HEK293 (cell line): Measurements from ENCODE around the gene ERFE.
A peak's percentile ranks its signal among the peaks of the same experiment; 100 is the strongest.

Experiments
- CTCF ChIA-PET: fragments of 350-600 bp; formaldehyde crosslinking; extraction: SDS; loops from one replicate; lab custom pipeline; 2021; ENCODE audit warnings: antibody characterized with exemption; lab: Yijun Ruan, JAX
- POLR2A ChIA-PET: fragments of 300-600 bp; formaldehyde crosslinking; extraction: SDS; loops from one replicate; lab custom pipeline; 2020; ENCODE audit warnings: antibody characterized with exemption, inconsistent platforms; lab: Yijun Ruan, JAX
- H3K27ac ChIP-seq: fragments of 200-500 bp; sonication (Bioruptor generic); 2 replicates; pipeline ENCODE4 v1.5.1; 2014; ENCODE audit warnings: low read depth, low read length, control low read depth, inconsistent platforms; ENCODE audit errors: extremely low read depth
- H3K36me3 ChIP-seq, 2 experiments: fragments of 200-500 bp in 1 of 2; sonication (Bioruptor generic) in 1 of 2; 1 replicate in 1 of 2; 2 replicates in 1 of 2; pipeline ENCODE4 v1.5.1; 2014 to 2017; ENCODE audit warnings: inconsistent platforms in 2 of 2, low read length in 2 of 2; ENCODE audit not compliant: control insufficient read depth in 2 of 2, insufficient read depth in 1 of 2
- H3K4me1 ChIP-seq: fragments of 200-500 bp; sonication (Bioruptor generic); 2 replicates; pipeline ENCODE4 v1.5.1; 2014; ENCODE audit warnings: mild to moderate bottlenecking, low read length, inconsistent platforms; ENCODE audit not compliant: control insufficient read depth, insufficient read depth
- H3K4me3 ChIP-seq: 2 replicates; pipeline ENCODE4 v1.5.1; 2011; ENCODE audit warnings: low read depth, mild to moderate bottlenecking, control low read depth, low read length, moderate library complexity
- H3K9me3 ChIP-seq: fragments of 200-500 bp; sonication (Bioruptor generic); 2 replicates; pipeline ENCODE4 v1.5.1; 2014; ENCODE audit warnings: low read depth, low read length, inconsistent platforms; ENCODE audit not compliant: control insufficient read depth, insufficient read depth
- KLF8 ChIP-seq: fragments of 450-650 bp; formaldehyde crosslinking; IDR thresholded peaks from 2 replicates; pipeline ENCODE4 v1.5.1; 2016; ENCODE audit warnings: missing biosample characterization, missing genetic modification characterization
- RBAK ChIP-seq: fragments of 450-650 bp; formaldehyde crosslinking; IDR thresholded peaks from 2 replicates; pipeline ENCODE4 v1.5.1; 2016; ENCODE audit warnings: missing biosample characterization, missing genetic modification characterization
- SCRT1 ChIP-seq: fragments of 450-650 bp; formaldehyde crosslinking; IDR thresholded peaks from 2 replicates; pipeline ENCODE4 v1.5.1; 2016; ENCODE audit warnings: missing biosample characterization, missing genetic modification characterization, borderline replicate concordance
- SCRT2 ChIP-seq: fragments of 450-650 bp; formaldehyde crosslinking; IDR thresholded peaks from 2 replicates; pipeline ENCODE4 v1.5.1; 2016; ENCODE audit warnings: missing biosample characterization, missing genetic modification characterization
- SP2 ChIP-seq: fragments of 450-650 bp; formaldehyde crosslinking; IDR thresholded peaks from 2 replicates; pipeline ENCODE4 v1.5.1; 2016; ENCODE audit warnings: missing biosample characterization, missing genetic modification characterization
- ZNF121 ChIP-seq: fragments of 450-650 bp; formaldehyde crosslinking; IDR thresholded peaks from 2 replicates; pipeline ENCODE4 v1.5.1; 2016; ENCODE audit warnings: missing biosample characterization, missing genetic modification characterization
- ZNF174 ChIP-seq: fragments of 450-650 bp; formaldehyde crosslinking; IDR thresholded peaks from 2 replicates; pipeline ENCODE4 v1.5.0; 2017; ENCODE audit warnings: missing biosample characterization, mild to moderate bottlenecking, missing genetic modification characterization
- ZNF302 ChIP-seq: fragments of 450-650 bp; formaldehyde crosslinking; IDR thresholded peaks from 2 replicates; pipeline ENCODE4 v1.5.1; 2016; ENCODE audit warnings: missing biosample characterization, missing genetic modification characterization, low read depth
- ZNF350 ChIP-seq: fragments of 450-650 bp; formaldehyde crosslinking; IDR thresholded peaks from 2 replicates; pipeline ENCODE4 v1.5.0; 2017; ENCODE audit warnings: missing biosample characterization, mild to moderate bottlenecking, missing genetic modification characterization
- ZNF354C ChIP-seq: fragments of 450-650 bp; formaldehyde crosslinking; IDR thresholded peaks from 2 replicates; pipeline ENCODE4 v1.5.1; 2016; ENCODE audit warnings: missing biosample characterization, missing genetic modification characterization, low read depth, borderline replicate concordance
- ZNF391 ChIP-seq: fragments of 450-650 bp; formaldehyde crosslinking; IDR thresholded peaks from 2 replicates; pipeline ENCODE4 v1.5.1; 2016; ENCODE audit warnings: low read depth, missing biosample characterization, missing genetic modification characterization, borderline replicate concordance
- ZNF433 ChIP-seq: fragments of 450-650 bp; formaldehyde crosslinking; IDR thresholded peaks from 2 replicates; pipeline ENCODE4 v1.5.1; 2016; ENCODE audit warnings: missing biosample characterization, missing genetic modification characterization, low read depth
- ZNF600 ChIP-seq: fragments of 450-650 bp; formaldehyde crosslinking; IDR thresholded peaks from 2 replicates; pipeline ENCODE4 v1.5.1; 2016; ENCODE audit warnings: missing biosample characterization, missing genetic modification characterization
- ZNF610 ChIP-seq: fragments of 450-650 bp; formaldehyde crosslinking; IDR thresholded peaks from 2 replicates; pipeline ENCODE4 v1.5.1; 2016; ENCODE audit warnings: missing biosample characterization, missing genetic modification characterization, borderline replicate concordance
- ZNF777 ChIP-seq: fragments of 450-650 bp; formaldehyde crosslinking; IDR thresholded peaks from 2 replicates; pipeline ENCODE4 v1.5.1; 2017; ENCODE audit warnings: missing biosample characterization, missing genetic modification characterization, borderline replicate concordance
- ZSCAN30 ChIP-seq: fragments of 450-650 bp; IDR thresholded peaks from 2 replicates; pipeline ENCODE4 v1.5.1; 2018; ENCODE audit warnings: missing biosample characterization, mild to moderate bottlenecking, missing genetic modification characterization, moderate library complexity
- TF ChIP-seq, protein P1 (sequence below): fragments of 450-650 bp; formaldehyde crosslinking; IDR thresholded peaks from 2 replicates; pipeline ENCODE4 v1.5.1; 2017; ENCODE audit warnings: missing biosample characterization, mild to moderate bottlenecking, missing genetic modification characterization, moderate library complexity
- TF ChIP-seq, protein P2 (sequence below): fragments of 450-650 bp; formaldehyde crosslinking; optimal IDR thresholded peaks from 2 replicates; pipeline ENCODE3; 2016; ENCODE audit warnings: missing biosample characterization, mild to moderate bottlenecking, missing genetic modification characterization
- TF ChIP-seq, protein P3 (sequence below): fragments of 450-650 bp; formaldehyde crosslinking; IDR thresholded peaks from 2 replicates; pipeline ENCODE4 v1.5.1; 2016; ENCODE audit warnings: missing biosample characterization, missing genetic modification characterization
- TF ChIP-seq, protein P4 (sequence below): fragments of 450-650 bp; formaldehyde crosslinking; IDR thresholded peaks from 2 replicates; pipeline ENCODE4 v1.5.1; 2016; ENCODE audit warnings: missing biosample characterization, missing genetic modification characterization, borderline replicate concordance
- TF ChIP-seq, protein P5 (sequence below): fragments of 450-650 bp; formaldehyde crosslinking; IDR thresholded peaks from 2 replicates; pipeline ENCODE4 v1.5.1; 2016; ENCODE audit warnings: missing biosample characterization, missing genetic modification characterization, low read depth

Gene ERFE

DNA sequence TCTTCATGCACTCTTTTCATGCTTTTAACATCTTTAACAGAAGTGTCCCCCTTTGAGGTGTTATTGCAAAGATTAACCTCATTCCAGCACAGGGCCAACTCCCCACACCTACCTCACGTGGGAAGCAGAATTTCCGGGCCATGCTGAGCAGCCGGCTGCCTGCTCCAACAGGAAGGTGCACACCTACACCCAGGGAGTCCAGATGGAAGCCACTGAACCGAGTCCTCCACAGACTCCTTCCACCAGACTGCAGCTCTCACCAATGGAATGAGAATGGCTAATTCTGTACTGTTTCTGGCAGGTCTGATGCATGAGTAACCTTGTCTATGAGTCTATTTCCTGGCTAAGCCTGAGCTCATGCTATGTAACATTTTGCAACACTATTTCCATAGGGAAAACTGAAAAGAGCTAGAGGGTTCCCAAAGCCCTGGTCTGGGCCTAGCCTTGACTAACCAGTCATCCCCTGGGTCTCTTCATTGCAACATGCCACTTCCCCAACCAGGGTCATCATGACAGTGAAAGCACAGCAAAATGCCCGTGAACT, 11.0 kb downstream of the ERFE start (continued):
- TF ChIP-seq ZSCAN30 (tag by site-specific recombination), result no peak
- TF ChIP-seq, protein P1, sequence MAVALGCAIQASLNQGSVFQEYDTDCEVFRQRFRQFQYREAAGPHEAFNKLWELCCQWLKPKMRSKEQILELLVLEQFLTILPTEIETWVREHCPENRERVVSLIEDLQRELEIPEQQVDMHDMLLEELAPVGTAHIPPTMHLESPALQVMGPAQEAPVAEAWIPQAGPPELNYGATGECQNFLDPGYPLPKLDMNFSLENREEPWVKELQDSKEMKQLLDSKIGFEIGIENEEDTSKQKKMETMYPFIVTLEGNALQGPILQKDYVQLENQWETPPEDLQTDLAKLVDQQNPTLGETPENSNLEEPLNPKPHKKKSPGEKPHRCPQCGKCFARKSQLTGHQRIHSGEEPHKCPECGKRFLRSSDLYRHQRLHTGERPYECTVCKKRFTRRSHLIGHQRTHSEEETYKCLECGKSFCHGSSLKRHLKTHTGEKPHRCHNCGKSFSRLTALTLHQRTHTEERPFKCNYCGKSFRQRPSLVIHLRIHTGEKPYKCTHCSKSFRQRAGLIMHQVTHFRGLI (tag by site-specific recombination), result no peak
- TF ChIP-seq, protein P2, sequence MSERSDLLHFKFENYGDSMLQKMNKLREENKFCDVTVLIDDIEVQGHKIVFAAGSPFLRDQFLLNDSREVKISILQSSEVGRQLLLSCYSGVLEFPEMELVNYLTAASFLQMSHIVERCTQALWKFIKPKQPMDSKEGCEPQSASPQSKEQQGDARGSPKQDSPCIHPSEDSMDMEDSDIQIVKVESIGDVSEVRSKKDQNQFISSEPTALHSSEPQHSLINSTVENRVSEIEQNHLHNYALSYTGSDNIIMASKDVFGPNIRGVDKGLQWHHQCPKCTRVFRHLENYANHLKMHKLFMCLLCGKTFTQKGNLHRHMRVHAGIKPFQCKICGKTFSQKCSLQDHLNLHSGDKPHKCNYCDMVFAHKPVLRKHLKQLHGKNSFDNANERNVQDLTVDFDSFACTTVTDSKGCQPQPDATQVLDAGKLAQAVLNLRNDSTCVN (tag by site-specific recombination), result no peak
- TF ChIP-seq ZNF777, result no peak
- no peak for TF ChIP-seq RBAK (tag by site-specific recombination)
- TF ChIP-seq, protein P3, sequence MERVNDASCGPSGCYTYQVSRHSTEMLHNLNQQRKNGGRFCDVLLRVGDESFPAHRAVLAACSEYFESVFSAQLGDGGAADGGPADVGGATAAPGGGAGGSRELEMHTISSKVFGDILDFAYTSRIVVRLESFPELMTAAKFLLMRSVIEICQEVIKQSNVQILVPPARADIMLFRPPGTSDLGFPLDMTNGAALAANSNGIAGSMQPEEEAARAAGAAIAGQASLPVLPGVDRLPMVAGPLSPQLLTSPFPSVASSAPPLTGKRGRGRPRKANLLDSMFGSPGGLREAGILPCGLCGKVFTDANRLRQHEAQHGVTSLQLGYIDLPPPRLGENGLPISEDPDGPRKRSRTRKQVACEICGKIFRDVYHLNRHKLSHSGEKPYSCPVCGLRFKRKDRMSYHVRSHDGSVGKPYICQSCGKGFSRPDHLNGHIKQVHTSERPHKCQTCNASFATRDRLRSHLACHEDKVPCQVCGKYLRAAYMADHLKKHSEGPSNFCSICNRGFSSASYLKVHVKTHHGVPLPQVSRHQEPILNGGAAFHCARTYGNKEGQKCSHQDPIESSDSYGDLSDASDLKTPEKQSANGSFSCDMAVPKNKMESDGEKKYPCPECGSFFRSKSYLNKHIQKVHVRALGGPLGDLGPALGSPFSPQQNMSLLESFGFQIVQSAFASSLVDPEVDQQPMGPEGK (tag by site-specific recombination), result peak; percentile 40; the same call in 1 of the 2 replicates
- no peak for TF ChIP-seq ZNF121 (tag by site-specific recombination)
- TF ChIP-seq ZNF600 (tag by site-specific recombination), result peak; percentile 89
- no peak for TF ChIP-seq ZNF302
- TF ChIP-seq KLF8 (tag by site-specific recombination), result 0 out of 2 replicates have a peak, but pooled peaks have one; percentile 8
- TF ChIP-seq, protein P4, sequence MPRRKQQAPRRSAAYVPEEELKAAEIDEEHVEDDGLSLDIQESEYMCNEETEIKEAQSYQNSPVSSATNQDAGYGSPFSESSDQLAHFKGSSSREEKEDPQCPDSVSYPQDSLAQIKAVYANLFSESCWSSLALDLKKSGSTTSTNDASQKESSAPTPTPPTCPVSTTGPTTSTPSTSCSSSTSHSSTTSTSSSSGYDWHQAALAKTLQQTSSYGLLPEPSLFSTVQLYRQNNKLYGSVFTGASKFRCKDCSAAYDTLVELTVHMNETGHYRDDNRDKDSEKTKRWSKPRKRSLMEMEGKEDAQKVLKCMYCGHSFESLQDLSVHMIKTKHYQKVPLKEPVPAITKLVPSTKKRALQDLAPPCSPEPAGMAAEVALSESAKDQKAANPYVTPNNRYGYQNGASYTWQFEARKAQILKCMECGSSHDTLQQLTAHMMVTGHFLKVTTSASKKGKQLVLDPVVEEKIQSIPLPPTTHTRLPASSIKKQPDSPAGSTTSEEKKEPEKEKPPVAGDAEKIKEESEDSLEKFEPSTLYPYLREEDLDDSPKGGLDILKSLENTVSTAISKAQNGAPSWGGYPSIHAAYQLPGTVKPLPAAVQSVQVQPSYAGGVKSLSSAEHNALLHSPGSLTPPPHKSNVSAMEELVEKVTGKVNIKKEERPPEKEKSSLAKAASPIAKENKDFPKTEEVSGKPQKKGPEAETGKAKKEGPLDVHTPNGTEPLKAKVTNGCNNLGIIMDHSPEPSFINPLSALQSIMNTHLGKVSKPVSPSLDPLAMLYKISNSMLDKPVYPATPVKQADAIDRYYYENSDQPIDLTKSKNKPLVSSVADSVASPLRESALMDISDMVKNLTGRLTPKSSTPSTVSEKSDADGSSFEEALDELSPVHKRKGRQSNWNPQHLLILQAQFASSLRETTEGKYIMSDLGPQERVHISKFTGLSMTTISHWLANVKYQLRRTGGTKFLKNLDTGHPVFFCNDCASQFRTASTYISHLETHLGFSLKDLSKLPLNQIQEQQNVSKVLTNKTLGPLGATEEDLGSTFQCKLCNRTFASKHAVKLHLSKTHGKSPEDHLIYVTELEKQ (tag by site-specific recombination), result no peak
- TF ChIP-seq ZNF354C, result no peak
- no peak for TF ChIP-seq ZNF174 (tag by site-specific recombination)
- no peak for TF ChIP-seq ZNF391
- TF ChIP-seq ZNF350 (tag by site-specific recombination), result no peak
- 0 out of 2 replicates have a peak, but pooled peaks have one; percentile 6 for TF ChIP-seq ZNF610 (tag by site-specific recombination)
- TF ChIP-seq ZNF433 (tag by site-specific recombination), result no peak
- peak; percentile 28; the same call in 1 of the 2 replicates for TF ChIP-seq SP2
- TF ChIP-seq, all 188 proteins: peak for 18

DNA sequence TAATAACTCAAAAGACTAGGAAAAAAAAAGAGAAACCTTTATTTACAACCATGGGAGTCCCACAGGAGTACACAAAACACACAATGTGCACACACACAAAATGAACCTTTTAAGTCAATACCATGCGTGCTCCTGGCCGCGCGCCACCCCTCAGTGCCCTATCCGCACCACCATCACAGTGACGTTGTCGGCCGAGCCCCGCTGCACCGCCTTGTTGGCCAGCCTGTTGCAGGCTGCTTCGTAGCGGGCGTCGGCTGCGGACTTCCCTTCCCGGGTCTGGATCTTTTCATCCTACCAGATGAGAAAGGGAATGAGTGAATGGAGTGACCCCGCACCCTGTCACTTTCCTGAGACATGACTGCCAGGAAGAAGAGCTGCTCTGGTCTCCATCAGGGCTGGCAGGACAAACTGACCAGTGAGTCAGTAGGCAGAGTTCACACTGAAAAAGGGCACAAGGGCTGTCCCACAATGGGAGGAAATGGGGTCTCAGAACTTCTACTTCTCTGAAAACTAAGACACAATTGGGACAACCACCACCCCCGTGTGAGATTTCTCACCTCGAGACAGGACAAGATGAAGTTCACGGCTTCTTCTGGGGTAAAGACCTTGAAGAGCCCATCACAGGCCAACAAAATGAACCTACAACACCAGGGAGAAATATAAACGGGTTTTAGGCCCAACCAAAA, 11.8 kb downstream of the ERFE start:
- H3K27ac ChIP-seq, result peak overlapping the region; percentile 72
- ChIA-PET CTCF (interaction anchor here (1.3 kb wide), 1 partner anchor 10 kb away, joined by 3 read pairs; no protein-coding TSS in a partner anchor), POLR2A (no interaction called here)
- TF ChIP-seq, protein P1 (tag by site-specific recombination), result peak; percentile 70; the same call in 1 of the 2 replicates
- TF ChIP-seq SCRT1 (tag by site-specific recombination), result 0 out of 2 replicates have a peak, but pooled peaks have one; percentile 10
- 0 out of 2 replicates have a peak, but pooled peaks have one; percentile 11 for TF ChIP-seq ZNF600 (tag by site-specific recombination)
- peak; percentile 57 for TF ChIP-seq SCRT2 (tag by site-specific recombination)
- TF ChIP-seq, protein P5, sequence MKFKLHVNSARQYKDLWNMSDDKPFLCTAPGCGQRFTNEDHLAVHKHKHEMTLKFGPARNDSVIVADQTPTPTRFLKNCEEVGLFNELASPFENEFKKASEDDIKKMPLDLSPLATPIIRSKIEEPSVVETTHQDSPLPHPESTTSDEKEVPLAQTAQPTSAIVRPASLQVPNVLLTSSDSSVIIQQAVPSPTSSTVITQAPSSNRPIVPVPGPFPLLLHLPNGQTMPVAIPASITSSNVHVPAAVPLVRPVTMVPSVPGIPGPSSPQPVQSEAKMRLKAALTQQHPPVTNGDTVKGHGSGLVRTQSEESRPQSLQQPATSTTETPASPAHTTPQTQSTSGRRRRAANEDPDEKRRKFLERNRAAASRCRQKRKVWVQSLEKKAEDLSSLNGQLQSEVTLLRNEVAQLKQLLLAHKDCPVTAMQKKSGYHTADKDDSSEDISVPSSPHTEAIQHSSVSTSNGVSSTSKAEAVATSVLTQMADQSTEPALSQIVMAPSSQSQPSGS (tag by site-specific recombination), result no peak
- peaks cover 3 to 92% of the 10 kb centered on the region in 2 experiments; a peak in 2 of 3 replicates for H3K36me3 ChIP-seq
- H3K4me3 ChIP-seq, result no peak overlapping the region
- 0 out of 2 replicates have a peak, but pooled peaks cover 8% of the 10 kb centered on the region for H3K4me1 ChIP-seq
- H3K9me3 ChIP-seq, result no peaks in the 10 kb centered on the region
